ENCODE measurements around the gene NOS1.
"Not testable (repeated sequence)": the region's sequence is repeated elsewhere in the genome, so short reads cannot be mapped to it uniquely, and the experiment has no call there.

The NOS1 gene

GRCh38 chr12:117202556-117202955 lies 158.9 kb downstream of the NOS1 start:
- DNase-seq, result no peak

- no peak for DNase-seq
These were observed 159.4 kb downstream of the NOS1 start for GRCh38 chr12:117202033-117202432.

- DNase-seq, result not testable (repeated sequence)
These were observed 161.3 kb downstream of the NOS1 start for GRCh38 chr12:117199956-117200744.

- not testable (repeated sequence) for DNase-seq
These were observed 165.1 kb downstream of the NOS1 start for GRCh38 chr12:117196334-117196733.

- not testable (repeated sequence) for DNase-seq
These were observed 166.4 kb downstream of the NOS1 start for GRCh38 chr12:117195027-117195426.

GRCh38 chr12:117193903-117194302 lies 167.5 kb downstream of the NOS1 start:
- DNase-seq, result no peak

GRCh38 chr12:117192581-117192980 lies 168.8 kb downstream of the NOS1 start:
- not testable (repeated sequence) for DNase-seq

- DNase-seq, result no peak
These were observed 169.4 kb downstream of the NOS1 start for GRCh38 chr12:117192057-117192456.

- peak; percentile 94 for DNase-seq
These were observed 171.1 kb downstream of the NOS1 start, which contains the start of gene FBXO21 for GRCh38 chr12:117190210-117190781. TSS of gene FBXO21 (minus strand) at chr12:117190470. CDS start at chr12:117190456, 14 bp downstream.

- peak; percentile 63 for DNase-seq
These were observed 171.7 kb downstream of the NOS1 start for GRCh38 chr12:117189725-117190209.

GRCh38 chr12:117188961-117189724 lies 172.3 kb downstream of the NOS1 start:
- DNase-seq, result no peak

- no peak for DNase-seq
These were observed 173.2 kb downstream of the NOS1 start for GRCh38 chr12:117188121-117188665.

GRCh38 chr12:117187421-117187820 lies 174.0 kb downstream of the NOS1 start:
- no peak for DNase-seq

- DNase-seq, result no peak
These were observed 178.6 kb downstream of the NOS1 start for GRCh38 chr12:117182866-117183265.

GRCh38 chr12:117181468-117181843 lies 180.0 kb downstream of the NOS1 start:
- not testable (repeated sequence) for DNase-seq

- DNase-seq, result no peak
These were observed 180.5 kb downstream of the NOS1 start for GRCh38 chr12:117180758-117181467.

- no peak for DNase-seq
These were observed 182.7 kb downstream of the NOS1 start for GRCh38 chr12:117178745-117179144.

- DNase-seq, result no peak
These were observed 183.1 kb downstream of the NOS1 start for GRCh38 chr12:117178301-117178700.

- no peak for DNase-seq
These were observed 189.3 kb downstream of the NOS1 start for GRCh38 chr12:117172168-117172567.

- DNase-seq, result no peak
These were observed 189.8 kb downstream of the NOS1 start for GRCh38 chr12:117171499-117172162.

- DNase-seq, result no peak
These were observed 191.9 kb downstream of the NOS1 start for GRCh38 chr12:117169548-117169947.

GRCh38 chr12:117168976-117169375 lies 192.4 kb downstream of the NOS1 start:
- no peak for DNase-seq
